DND-41 (cell line): ENCODE data around the gene CHAT.

ENCODE experiments used
- ATAC-seq: fragments of 200-7000 bp; cut with Tn5 transposase; 3 replicates; pipeline ENCODE4 v1.9.1; 2021; ENCODE audit warnings: low read depth; ENCODE audit not compliant: insufficient read depth
- DNase-seq: peaks from one replicate; pipeline ENCODE4 v3.0.0-alpha.2; 2020
- H2AFZ ChIP-seq: 2 replicates; pipeline ENCODE4 v1.6.0; 2012; ENCODE audit warnings: low read depth, low read length
- H3K27ac ChIP-seq: 2 replicates; pipeline ENCODE4 v1.5.1; 2012; ENCODE audit warnings: low read length, inconsistent platforms
- H3K27me3 ChIP-seq: fragments of 200-600 bp; sonication (generic); 2 replicates; pipeline ENCODE4 v1.6.0; 2012; ENCODE audit warnings: low read length, mild to moderate bottlenecking, inconsistent platforms; ENCODE audit not compliant: insufficient read depth, poor library complexity
- H3K36me3 ChIP-seq: 2 replicates; pipeline ENCODE4 v1.5.1; 2012; ENCODE audit warnings: low read length, inconsistent platforms; ENCODE audit not compliant: insufficient read depth
- H3K4me1 ChIP-seq: 2 replicates; pipeline ENCODE4 v1.5.1; 2012; ENCODE audit warnings: mild to moderate bottlenecking, low read length; ENCODE audit not compliant: insufficient read depth
- H3K4me2 ChIP-seq: 2 replicates; pipeline ENCODE4 v1.6.0; 2012; ENCODE audit warnings: mild to moderate bottlenecking, moderate library complexity, low read length, inconsistent platforms; ENCODE audit not compliant: insufficient read depth
- H3K4me3 ChIP-seq, 2 experiments: fragments of 200-600 bp in 1 of 2; shearing (Covaris generic) in 1 of 2; 2 replicates each; pipeline ENCODE4 v1.5.1; 2012 to 2016; ENCODE audit warnings: inconsistent platforms in 2 of 2, low read length in 2 of 2, mild to moderate bottlenecking in 2 of 2, low read depth in 1 of 2, moderate library complexity in 1 of 2
- H3K79me2 ChIP-seq: 2 replicates; pipeline ENCODE4 v1.6.0; 2012; ENCODE audit warnings: low read length, inconsistent platforms; ENCODE audit not compliant: insufficient read depth
- H3K9ac ChIP-seq: 2 replicates; pipeline ENCODE4 v1.6.0; 2012; ENCODE audit warnings: low read depth, mild to moderate bottlenecking, inconsistent platforms, low read length, moderate library complexity
- H3K9me3 ChIP-seq: 2 replicates; pipeline ENCODE4 v1.5.1; 2012; ENCODE audit warnings: low read length, moderate library complexity, mild to moderate bottlenecking, inconsistent platforms; ENCODE audit not compliant: insufficient read depth, severe bottlenecking
- H4K20me1 ChIP-seq: 2 replicates; pipeline ENCODE4 v1.6.0; 2012; ENCODE audit warnings: low read length; ENCODE audit not compliant: insufficient read depth
- CTCF ChIP-seq: IDR thresholded peaks from 2 replicates; pipeline ENCODE4 v1.5.1; 2012; ENCODE audit warnings: borderline replicate concordance, low read length, moderate library complexity, mild to moderate bottlenecking; ENCODE audit not compliant: poor library complexity, severe bottlenecking; ENCODE audit errors: extremely low read depth
- EZH2 ChIP-seq: IDR thresholded peaks from 3 replicates; pipeline ENCODE4 v1.6.1; 2012; ENCODE audit warnings: borderline replicate concordance, low read depth, mild to moderate bottlenecking, moderate library complexity, low read length, inconsistent platforms; ENCODE audit not compliant: severe bottlenecking

The CHAT gene

GRCh38 chr10:49664842-49665355, 51.1 kb downstream of the CHAT start:
- no peak for DNase-seq
- Histone ChIP-seq H2AFZ (no peak overlapping the region), H3K36me3 (no peaks in the 10 kb centered on the region), H3K4me2 (no peak overlapping the region), H3K79me2 (no peaks in the 10 kb centered on the region), H3K9ac (no peak overlapping the region), H3K9me3 (no peaks in the 10 kb centered on the region), H3K4me1 (0 out of 2 replicates have a peak, but pooled peaks cover 4% of the 10 kb centered on the region), H3K27me3 (no peaks in the 10 kb centered on the region), H4K20me1 (no peaks in the 10 kb centered on the region), H3K27ac (no peak overlapping the region), H3K4me3 (no peak overlapping the region)
- ATAC-seq, result no peak
- TF ChIP-seq CTCF (no peak), EZH2 (no peak)

- TF ChIP-seq EZH2 (no peak), CTCF (no peak)
- Histone ChIP-seq H3K27ac (no peak overlapping the region), H3K4me2 (no peak overlapping the region), H3K27me3 (no peaks in the 10 kb centered on the region), H3K9ac (no peak overlapping the region), H3K4me1 (0 out of 2 replicates have a peak, but pooled peaks cover 4% of the 10 kb centered on the region), H3K9me3 (no peaks in the 10 kb centered on the region), H3K4me3 (no peak overlapping the region), H2AFZ (no peak overlapping the region), H3K79me2 (no peaks in the 10 kb centered on the region), H3K36me3 (no peaks in the 10 kb centered on the region), H4K20me1 (no peaks in the 10 kb centered on the region)
- DNase-seq, result no peak
- no peak for ATAC-seq
Measured at GRCh38 chr10:49666054-49666615, 52.3 kb downstream of the CHAT start.

GRCh38 chr10:49666685-49667084, 52.8 kb downstream of the CHAT start:
- Histone ChIP-seq H2AFZ (no peak overlapping the region), H3K79me2 (no peaks in the 10 kb centered on the region), H4K20me1 (no peaks in the 10 kb centered on the region), H3K4me3 (no peak overlapping the region), H3K4me2 (no peak overlapping the region), H3K9me3 (no peaks in the 10 kb centered on the region), H3K36me3 (no peaks in the 10 kb centered on the region), H3K9ac (no peak overlapping the region), H3K4me1 (0 out of 2 replicates have a peak, but pooled peaks cover 4% of the 10 kb centered on the region), H3K27ac (no peak overlapping the region), H3K27me3 (no peaks in the 10 kb centered on the region)
- DNase-seq (no peak), ATAC-seq (no peak)
- TF ChIP-seq CTCF, result no peak
- no peak for TF ChIP-seq EZH2

GRCh38 chr10:49667991-49668390, 54.2 kb downstream of the CHAT start:
- Histone ChIP-seq H3K9ac (no peak overlapping the region), H3K4me1 (0 out of 2 replicates have a peak, but pooled peaks cover 4% of the 10 kb centered on the region), H4K20me1 (no peaks in the 10 kb centered on the region), H3K27ac (no peak overlapping the region), H3K9me3 (no peaks in the 10 kb centered on the region), H3K4me3 (no peak overlapping the region), H2AFZ (no peak overlapping the region), H3K4me2 (no peak overlapping the region), H3K27me3 (no peaks in the 10 kb centered on the region), H3K79me2 (no peaks in the 10 kb centered on the region), H3K36me3 (no peaks in the 10 kb centered on the region)
- DNase-seq, result no peak
- peak; percentile 59; the same call in 1 of the 3 replicates for ATAC-seq
- TF ChIP-seq CTCF (no peak), EZH2 (no peak)
